GM21528 (cell line): ENCODE data around the gene GTF2A1L.
"Not testable (repeated sequence)": the region's sequence is repeated elsewhere in the genome, so short reads cannot be mapped to it uniquely, and the experiment has no call there.

Source experiments
- ATAC-seq: cut with Tn5 transposase; IDR thresholded peaks from one replicate; pipeline ENCODE4 v1.9.1; 2021; ENCODE audit warnings: mild to moderate bottlenecking, moderate library complexity; ENCODE audit not compliant: unreplicated experiment, low FRiP score

GTF2A1L gene

GRCh38 chr2:48694149-48694548, 76.5 kb downstream of the GTF2A1L start:
- no peak for ATAC-seq

- no peak for ATAC-seq
These were observed 78.3 kb downstream of the GTF2A1L start for GRCh38 chr2:48695991-48696390.

- ATAC-seq = no peak
These were observed 79.2 kb downstream of the GTF2A1L start for GRCh38 chr2:48696881-48697280.

GRCh38 chr2:48699348-48699930, 81.8 kb downstream of the GTF2A1L start:
- no peak for ATAC-seq

GRCh38 chr2:48703621-48704020, 86.0 kb downstream of the GTF2A1L start:
- ATAC-seq = not testable (repeated sequence)

GRCh38 chr2:48707466-48707865, 89.8 kb downstream of the GTF2A1L start:
- no peak for ATAC-seq

- no peak for ATAC-seq
These were observed 91.7 kb downstream of the GTF2A1L start for GRCh38 chr2:48709096-48710034.

GRCh38 chr2:48711343-48711742, 93.7 kb downstream of the GTF2A1L start:
- no peak for ATAC-seq

- no peak for ATAC-seq
These were observed 94.5 kb downstream of the GTF2A1L start for GRCh38 chr2:48712151-48712550.

- no peak for ATAC-seq
These were observed 96.0 kb downstream of the GTF2A1L start for GRCh38 chr2:48713647-48714046.

- no peak for ATAC-seq
These were observed 96.6 kb downstream of the GTF2A1L start for GRCh38 chr2:48714245-48714644.

GRCh38 chr2:48715042-48715899, 97.6 kb downstream of the GTF2A1L start:
- no peak for ATAC-seq

GRCh38 chr2:48715956-48716355, 98.3 kb downstream of the GTF2A1L start:
- ATAC-seq = no peak

GRCh38 chr2:48717846-48718245, 100.2 kb downstream of the GTF2A1L start:
- no peak for ATAC-seq

- no peak for ATAC-seq
These were observed 102.0 kb downstream of the GTF2A1L start for GRCh38 chr2:48719480-48720177.

- no peak for ATAC-seq
These were observed 103.5 kb downstream of the GTF2A1L start for GRCh38 chr2:48721158-48721557.

- no peak for ATAC-seq
These were observed 104.7 kb downstream of the GTF2A1L start for GRCh38 chr2:48722391-48722790.

- no peak for ATAC-seq
These were observed 105.5 kb downstream of the GTF2A1L start for GRCh38 chr2:48723129-48723528.

GRCh38 chr2:48724278-48724677, 106.6 kb downstream of the GTF2A1L start:
- ATAC-seq = no peak
